ENCODE results near the gene PLXDC2. TPM values are rescaled to one million over a fixed set of nuclear protein-coding genes. Genes with fewer than 3 reads are reported as not detected.

The PLXDC2 gene
- total and polyA plus RNA-seq, 10 of the 15 experiments (the other 5 are each of a cell fraction or from before 2014, with no cell fraction given) = 0.05 to 1.8 (median 0.14) TPM; not detected in 2

GRCh38 chr10:20118119-20118518, 301.9 kb downstream of the PLXDC2 start:
- Histone ChIP-seq H3K4me2 (ENCODE audit: control insufficient read depth, insufficient read depth) (no peak overlapping the region), H3K79me2 (ENCODE audit: control insufficient read depth, insufficient read depth, low read length) (no peaks in the 10 kb centered on the region), H3K4me3 (no peak overlapping the region), H4K20me1 (ENCODE audit: control insufficient read depth, insufficient read depth) (no peaks in the 10 kb centered on the region), H3K36me3 (ENCODE audit: control insufficient read depth in 2 of 2, insufficient read depth in 2 of 2, low read length in 1 of 2) (no peaks in the 10 kb centered on the region), H3K9ac (ENCODE audit: control insufficient read depth, insufficient read depth, low read length) (no peak overlapping the region), H3K4me1 (ENCODE audit: control insufficient read depth, insufficient read depth, low read length) (no peaks in the 10 kb centered on the region), H3K27ac (ENCODE audit: control insufficient read depth, insufficient read depth) (no peak overlapping the region), H3K27me3 (replicated peaks in 1 of 2; ENCODE audit: control insufficient read depth in 2 of 2, insufficient read depth in 2 of 2, low read length in 1 of 2) (no peaks in the 10 kb centered on the region), H3K9me3 (replicated peaks; ENCODE audit: control insufficient read depth, insufficient read depth, low read length) (no peaks in the 10 kb centered on the region), H2AFZ (ENCODE audit: control insufficient read depth, low read depth, low read length) (no peak overlapping the region)
- in situ Hi-C loops (cut with MboI) = no loop called here
- no peak for FAIRE-seq
- SMC1A ChIA-PET (ENCODE audit: uncharacterized antibody, unreplicated experiment) = interaction anchor here (0.9 kb wide), 1 partner anchor 11 kb away, joined by 4 read pairs; no protein-coding TSS in a partner anchor
- CTCF ChIA-PET = no interaction called here
- POLR2A ChIA-PET = no interaction called here
- TF ChIP-seq IKZF1 (conservative IDR thresholded peaks at IDR 0.05) = no peak
- TF ChIP-seq CHD2 (IDR thresholded peaks at IDR 0.05; ENCODE audit: borderline replicate concordance, low read depth, low read length) = no peak
- TF ChIP-seq TCF12 (IDR thresholded peaks at IDR 0.05; ENCODE audit: low read depth, low read length) = no peak
- TF ChIP-seq SRF (IDR thresholded peaks at IDR 0.05; ENCODE audit: low read depth in 2 of 2, low read length in 2 of 2) = no peak
- no peak for TF ChIP-seq TARDBP (IDR thresholded peaks at IDR 0.05; ENCODE audit: borderline replicate concordance)
- TF ChIP-seq HCFC1 (IDR thresholded peaks at IDR 0.05; ENCODE audit: low read length) = no peak
- TF ChIP-seq HDGF (IDR thresholded peaks at IDR 0.05) = no peak
- no peak for TF ChIP-seq SIN3A (IDR thresholded peaks at IDR 0.05; ENCODE audit: low read depth, low read length)
- no peak for TF ChIP-seq USF1 (IDR thresholded peaks at IDR 0.05; ENCODE audit: borderline replicate concordance, extremely low read length, insufficient read depth, low read depth, low read length)
- TF ChIP-seq TCF7 (IDR thresholded peaks at IDR 0.05; ENCODE audit: borderline replicate concordance) = no peak
- no peak for TF ChIP-seq BCL3 (IDR thresholded peaks at IDR 0.05; ENCODE audit: borderline replicate concordance, insufficient read depth, low read depth, low read length, poor library complexity, severe bottlenecking)
- no peak for TF ChIP-seq SMC3 (IDR thresholded peaks at IDR 0.05; ENCODE audit: borderline replicate concordance, low read length)
- TF ChIP-seq NR2C1 (IDR thresholded peaks at IDR 0.05) = no peak
- TF ChIP-seq FOXM1 (IDR thresholded peaks at IDR 0.05; ENCODE audit: low read depth, low read length) = no peak
- TF ChIP-seq NRF1 (conservative IDR thresholded peaks at IDR 0.05; ENCODE audit: low read depth, low read length) = no peak
- no peak for TF ChIP-seq PKNOX1 (IDR thresholded peaks at IDR 0.05)
- no peak for TF ChIP-seq EGR1 (IDR thresholded peaks at IDR 0.05; ENCODE audit: borderline replicate concordance in 1 of 2, low read depth in 2 of 2, low read length in 2 of 2)
- TF ChIP-seq CHD1 (IDR thresholded peaks at IDR 0.05; ENCODE audit: low read depth, low read length) = no peak
- no peak for TF ChIP-seq SIX5 (IDR thresholded peaks at IDR 0.05; ENCODE audit: low read depth, low read length, severe bottlenecking)
- no TSS peak for BruUV-seq (replicated peaks)
- DNase-seq (ENCODE audit: low read depth, low spot score) = no peak
- intact Hi-C loops (cut with micrococcal nuclease; ENCODE audit: unreplicated experiment) = no loop called here
- RAD21 ChIA-PET (ENCODE audit: unreplicated experiment) = no interaction called here
- 6% methylated on average over 2 of the region's 2 CpGs for WGBS (ENCODE audit: insufficient coverage, insufficient replicate concordance, low lambda C conversion rate, missing lambda C conversion rate)
- no peak for ATAC-seq
